WERI-Rb-1 (cell line): Measurements from ENCODE around the gene ADORA1.

Experiments
- DNase-seq: peaks from one replicate; pipeline ENCODE4 v3.0.0-alpha.2; 2020
- H3K27ac ChIP-seq: fragments of 250-450 bp; sonication (Bioruptor Pico); 2 replicates; pipeline ENCODE4 v1.5.1; 2020; ENCODE audit warnings: mild to moderate bottlenecking, moderate library complexity
- H3K27me3 ChIP-seq: fragments of 250-450 bp; sonication (Bioruptor Pico); 2 replicates; pipeline ENCODE4 v1.5.1; 2021; ENCODE audit warnings: mild to moderate bottlenecking, low read depth, moderate library complexity; ENCODE audit not compliant: insufficient read depth, severe bottlenecking
- H3K36me3 ChIP-seq: fragments of 250-450 bp; sonication (Bioruptor Pico); 2 replicates; pipeline ENCODE4 v1.5.1; 2020; ENCODE audit warnings: mild to moderate bottlenecking, moderate library complexity
- H3K4me3 ChIP-seq: 2 replicates; pipeline ENCODE4 v1.5.1; 2011; ENCODE audit warnings: low read depth, mild to moderate bottlenecking, control low read depth, low read length
- H3K9me3 ChIP-seq: fragments of 250-450 bp; sonication (Bioruptor Pico); 2 replicates; pipeline ENCODE4 v1.5.1; 2021; ENCODE audit warnings: mild to moderate bottlenecking, moderate library complexity; ENCODE audit not compliant: severe bottlenecking
- CTCF ChIP-seq: IDR thresholded peaks from 2 replicates; pipeline ENCODE4 v1.5.1; 2011; ENCODE audit warnings: low read depth, mild to moderate bottlenecking, control low read depth, inconsistent platforms, low read length

The ADORA1 gene

GRCh38 chr1:203202431-203203245, 75.1 kb downstream of the ADORA1 start:
- H3K27me3 ChIP-seq = no peaks in the 10 kb centered on the region
- TF ChIP-seq CTCF = no peak
- no peaks in the 10 kb centered on the region for H3K36me3 ChIP-seq
- no peak for DNase-seq
- H3K4me3 ChIP-seq = no peak overlapping the region
- H3K27ac ChIP-seq = no peak overlapping the region
- no peaks in the 10 kb centered on the region for H3K9me3 ChIP-seq

- Histone ChIP-seq H3K27ac (no peak overlapping the region), H3K9me3 (no peaks in the 10 kb centered on the region), H3K27me3 (no peaks in the 10 kb centered on the region), H3K36me3 (no peaks in the 10 kb centered on the region), H3K4me3 (no peak overlapping the region)
- TF ChIP-seq CTCF = no peak
- peak; percentile 71 for DNase-seq
These were observed 77.2 kb downstream of the ADORA1 start for GRCh38 chr1:203204756-203205155.

- H3K27ac ChIP-seq = no peak overlapping the region
- H3K4me3 ChIP-seq = no peak overlapping the region
- no peak for TF ChIP-seq CTCF
- H3K27me3 ChIP-seq = no peaks in the 10 kb centered on the region
- no peaks in the 10 kb centered on the region for H3K9me3 ChIP-seq
- no peaks in the 10 kb centered on the region for H3K36me3 ChIP-seq
- no peak for DNase-seq
These were observed 78.7 kb downstream of the ADORA1 start for GRCh38 chr1:203206129-203206687.

GRCh38 chr1:203207751-203208150, 80.2 kb downstream of the ADORA1 start:
- TF ChIP-seq CTCF = no peak
- Histone ChIP-seq H3K27ac (peak overlapping the region; percentile 55), H3K4me3 (no peak overlapping the region), H3K27me3 (no peaks in the 10 kb centered on the region), H3K9me3 (no peaks in the 10 kb centered on the region), H3K36me3 (no peaks in the 10 kb centered on the region)
- DNase-seq = peak; percentile 75

- Histone ChIP-seq H3K36me3 (no peaks in the 10 kb centered on the region), H3K27ac (peak overlapping the region; percentile 55), H3K9me3 (no peaks in the 10 kb centered on the region), H3K27me3 (no peaks in the 10 kb centered on the region), H3K4me3 (no peak overlapping the region)
- no peak for TF ChIP-seq CTCF
- no peak for DNase-seq
These were observed 80.7 kb downstream of the ADORA1 start for GRCh38 chr1:203208181-203208580.
